GM19035 (cell line): ENCODE data around the gene MACROH2A2.
"Not testable (repeated sequence)": the region's sequence is repeated elsewhere in the genome, so short reads cannot be mapped to it uniquely, and the experiment has no call there.

Experiments used
- ATAC-seq: cut with Tn5 transposase; IDR thresholded peaks from one replicate; pipeline ENCODE4 v1.9.1; 2021; ENCODE audit not compliant: unreplicated experiment

The MACROH2A2 gene

GRCh38 chr10:70052462-70053217 lies at the start of gene MACROH2A2:
TSS of gene MACROH2A2 (plus strand) at chr10:70052846. CDS start at chr10:70075659, 22,813 bp downstream.
- no peak for ATAC-seq

GRCh38 chr10:70007116-70007820 lies 45.4 kb upstream of the MACROH2A2 start:
- ATAC-seq, result no peak

GRCh38 chr10:70031215-70031614 lies 21.4 kb upstream of the MACROH2A2 start:
- no peak for ATAC-seq

GRCh38 chr10:70032667-70033289 lies 19.9 kb upstream of the MACROH2A2 start:
- no peak for ATAC-seq

GRCh38 chr10:70034232-70034631 lies 18.4 kb upstream of the MACROH2A2 start:
- ATAC-seq, result no peak

- no peak for ATAC-seq
These were observed 17.1 kb upstream of the MACROH2A2 start for GRCh38 chr10:70035531-70035930.

GRCh38 chr10:70038923-70039322 lies 13.7 kb upstream of the MACROH2A2 start:
- ATAC-seq, result no peak

GRCh38 chr10:70041016-70041415 lies 11.6 kb upstream of the MACROH2A2 start:
- ATAC-seq, result no peak

GRCh38 chr10:70041739-70042138 lies 10.9 kb upstream of the MACROH2A2 start:
- not testable (repeated sequence) for ATAC-seq

GRCh38 chr10:70047066-70047465 lies 5.6 kb upstream of the MACROH2A2 start:
- ATAC-seq, result not testable (repeated sequence)

- ATAC-seq, result no peak
These were observed 4.5 kb upstream of the MACROH2A2 start for GRCh38 chr10:70048030-70048723.

- no peak for ATAC-seq
These were observed 798 bp upstream of the MACROH2A2 start for GRCh38 chr10:70051848-70052247.

GRCh38 chr10:70053218-70053840 lies 683 bp downstream of the MACROH2A2 start:
- no peak for ATAC-seq

GRCh38 chr10:70053841-70054288 lies 1.2 kb downstream of the MACROH2A2 start:
- no peak for ATAC-seq

- no peak for ATAC-seq
These were observed 2.3 kb downstream of the MACROH2A2 start for GRCh38 chr10:70054902-70055301.

GRCh38 chr10:70055550-70055949 lies 2.9 kb downstream of the MACROH2A2 start:
- ATAC-seq, result no peak

- ATAC-seq, result no peak
These were observed 4.7 kb downstream of the MACROH2A2 start for GRCh38 chr10:70057306-70057705.

GRCh38 chr10:70060389-70060788 lies 7.7 kb downstream of the MACROH2A2 start:
- ATAC-seq, result no peak

- ATAC-seq, result no peak
These were observed 10.9 kb downstream of the MACROH2A2 start for GRCh38 chr10:70063418-70064098.

GRCh38 chr10:70064486-70064885 lies 11.8 kb downstream of the MACROH2A2 start:
- ATAC-seq, result no peak
